Adrenal gland (tissue), 12 donors: ENCODE data around the gene PXT1. TPM values are rescaled to one million over a fixed set of nuclear protein-coding genes. Genes with fewer than 3 reads are reported as not detected.
"Not testable (repeated sequence)": the region's sequence is repeated elsewhere in the genome, so short reads cannot be mapped to it uniquely, and the experiment has no call there.

Experiments used
- DNase-seq, 7 donors: peaks; one replicate each; pipeline ENCODE4 v3.0.0-alpha.2; 2019 to 2020
- H3K27ac ChIP-seq, 5 donors: fragments of 200-600 bp; sonication (generic) in 4 of 5; 1 replicate in 3 of 5; 2 replicates in 2 of 5; pipeline versions ENCODE4 v1.5.1 to v1.8.0; 2016 to 2020; ENCODE audit warnings: mild to moderate bottlenecking in 1 of 5
- H3K27me3 ChIP-seq: fragments of 200-600 bp; 2 replicates; pipeline ENCODE4 v1.8.0; 2021
- H3K36me3 ChIP-seq, 2 donors: fragments of 200-600 bp; replicated peaks in 1 of 2; 1 replicate in 1 of 2; 2 replicates in 1 of 2; pipeline versions ENCODE4 v1.5.1 to v1.8.0; 2018 to 2022
- H3K4me1 ChIP-seq, 2 donors: fragments of 200-600 bp; replicated peaks in 1 of 2; 1 replicate in 1 of 2; 2 replicates in 1 of 2; pipeline versions ENCODE4 v1.5.1 to v1.8.0; 2018 to 2021
- H3K4me3 ChIP-seq, 4 donors: fragments of 200-600 bp; sonication (generic) in 3 of 4; one replicate each; pipeline ENCODE4 v1.5.1; 2016 to 2018
- H3K9me3 ChIP-seq, 3 donors: fragments of 200-600 bp; sonication (generic) in 1 of 3; replicated peaks in 1 of 3; 1 replicate in 2 of 3; 2 replicates in 1 of 3; pipeline versions ENCODE4 v1.5.1 to v1.8.0; 2016 to 2021
- POLR2A ChIP-seq, 2 donors: fragments of 450-650 bp; IDR thresholded peaks; one replicate each; pipeline ENCODE4 v1.6.1; 2017; ENCODE audit warnings: antibody characterized with exemption in 2 of 2, mild to moderate bottlenecking in 2 of 2, moderate library complexity in 1 of 2
- WGBS, 4 donors: extraction: QIAGEN DNeasy Blood & Tissue Kit in 2 of 4; methylation state at CpG; one replicate each; pipeline versions ENCODE4 v1.1.5 to v1.1.7; 2013 to 2017; 5-methylcytosine and 5-hydroxymethylcytosine counted together
- intact Hi-C, 2 donors: fragments of 100-400 bp; cut with DNase I; formaldehyde crosslinking; loops; one replicate each; pipeline versions ENCODE4 v1.14.1 to v1.15.0; 2022 to 2023
- polyA plus RNA-seq, 3 donors: library from polyadenylated mRNA; stranded (reverse); fragments of 200-250 nt in 2 of 3; fragments of 350-450 nt in 1 of 3; fragmentation: Illumina TruSeq in 1 of 3; extraction: RNeasy Lipid Tissue Mini Kit (QIAGEN cat#74804) in 1 of 3; gene quantifications; one replicate each; pipeline ENCODE4 v1.2.3, GENCODE V29; 2013 to 2014
- total RNA-seq, 9 donors: library from RNA; depleted of rRNA in 4 of 9; stranded (reverse); fragments of >200 nt in 4 of 9; fragments of 120-200 nt in 1 of 9; fragmentation: NEBNext Ultra II Directional in 1 of 9; extraction: Animal tissue kit (Norgen Biotek cat#: 25700) in 1 of 9; gene quantifications; one replicate each; pipeline versions ENCODE4 v1.1.0 to v1.2.4, GENCODE V29; 2013 to 2023
- TF ChIP-seq, protein P1 (sequence below), 6 experiments: fragments of 450-650 bp in 4 of 6; fragments of 200-600 bp in 2 of 6; sonication (generic) in 1 of 6; IDR thresholded peaks; 1 replicate in 5 of 6; 2 replicates in 1 of 6; pipeline versions ENCODE4 v1.5.1 to v1.8.0; 2016 to 2021; ENCODE audit warnings: antibody characterized with exemption in 6 of 6, mild to moderate bottlenecking in 2 of 6, moderate library complexity in 1 of 6
- donor health status: healthy with polysubstance abuse.
- donor health status: Bipolar disorder and iron deficiency.
- donor health status: DM: yes; HTN: yes; CAD: no.
- donor health status: DM: no; HTN: no; CAD: no.
- donor health status: DM: no; HTN: no; CAD: no.
- donor health status: DM: yes; HTN: yes; CAD: no.

PXT1 gene
- total and polyA plus RNA-seq, 12 donors = not detected

DNA sequence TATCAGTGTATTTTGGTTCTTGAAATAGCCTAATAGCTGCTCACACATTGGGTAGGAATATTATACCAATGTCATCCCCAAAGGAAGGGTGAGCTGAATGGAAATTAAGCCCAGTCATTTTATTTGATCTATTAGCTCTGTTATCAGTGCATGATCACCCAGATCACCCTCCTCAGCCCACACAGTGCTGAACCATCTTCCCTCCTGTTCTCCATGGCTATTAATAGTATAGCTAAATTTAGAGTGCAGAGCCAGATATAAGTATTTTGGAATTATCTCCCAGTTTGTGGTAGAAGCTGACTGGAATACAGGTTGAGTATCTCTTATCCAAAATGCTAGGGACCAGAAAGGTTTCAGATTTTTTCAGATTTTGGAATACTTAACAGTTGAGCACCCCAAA lies 45.6 kb upstream of the PXT1 start:
- no peaks in the 10 kb centered on the region for H3K27me3 ChIP-seq
- H3K9me3 ChIP-seq = no peaks in the 10 kb centered on the region
- H3K27ac ChIP-seq = no peak overlapping the region
- intact Hi-C loops = no loop called here
- H3K36me3 ChIP-seq = peaks cover 0 to 24% of the 10 kb centered on the region in 2 donors
- H3K4me3 ChIP-seq = no peak overlapping the region
- peaks cover 0 to 18% of the 10 kb centered on the region in 2 donors for H3K4me1 ChIP-seq
- TF ChIP-seq, protein P1, sequence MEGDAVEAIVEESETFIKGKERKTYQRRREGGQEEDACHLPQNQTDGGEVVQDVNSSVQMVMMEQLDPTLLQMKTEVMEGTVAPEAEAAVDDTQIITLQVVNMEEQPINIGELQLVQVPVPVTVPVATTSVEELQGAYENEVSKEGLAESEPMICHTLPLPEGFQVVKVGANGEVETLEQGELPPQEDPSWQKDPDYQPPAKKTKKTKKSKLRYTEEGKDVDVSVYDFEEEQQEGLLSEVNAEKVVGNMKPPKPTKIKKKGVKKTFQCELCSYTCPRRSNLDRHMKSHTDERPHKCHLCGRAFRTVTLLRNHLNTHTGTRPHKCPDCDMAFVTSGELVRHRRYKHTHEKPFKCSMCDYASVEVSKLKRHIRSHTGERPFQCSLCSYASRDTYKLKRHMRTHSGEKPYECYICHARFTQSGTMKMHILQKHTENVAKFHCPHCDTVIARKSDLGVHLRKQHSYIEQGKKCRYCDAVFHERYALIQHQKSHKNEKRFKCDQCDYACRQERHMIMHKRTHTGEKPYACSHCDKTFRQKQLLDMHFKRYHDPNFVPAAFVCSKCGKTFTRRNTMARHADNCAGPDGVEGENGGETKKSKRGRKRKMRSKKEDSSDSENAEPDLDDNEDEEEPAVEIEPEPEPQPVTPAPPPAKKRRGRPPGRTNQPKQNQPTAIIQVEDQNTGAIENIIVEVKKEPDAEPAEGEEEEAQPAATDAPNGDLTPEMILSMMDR (IDR thresholded peaks at IDR 0.05) = no peak
- no peak for TF ChIP-seq POLR2A (IDR thresholded peaks at IDR 0.05)
- DNase-seq = peak in 1 of 7 donors; percentile 24

DNA sequence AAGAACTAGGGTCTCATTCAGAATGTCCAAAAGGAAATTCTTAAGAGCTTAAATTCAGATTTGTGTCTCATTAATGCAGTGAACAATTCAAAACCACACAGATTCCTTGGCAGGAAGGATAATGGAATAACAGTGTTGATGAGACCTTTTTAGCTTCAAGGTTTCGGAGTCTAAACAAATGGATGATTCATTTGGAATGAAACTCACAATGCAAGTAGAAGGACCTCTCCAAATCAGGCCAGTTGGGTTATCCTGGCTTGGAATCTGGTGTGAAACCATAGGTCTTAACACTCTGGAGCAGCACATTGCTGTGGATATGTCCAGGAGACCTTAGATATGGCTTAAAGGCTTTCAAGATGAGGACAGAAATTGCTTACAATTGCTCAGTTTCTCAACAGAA lies 45.0 kb upstream of the PXT1 start:
- TF ChIP-seq, protein P1 (IDR thresholded peaks at IDR 0.05) = no peak
- no peak for TF ChIP-seq POLR2A (IDR thresholded peaks at IDR 0.05)
- peaks cover 0 to 24% of the 10 kb centered on the region in 2 donors for H3K36me3 ChIP-seq
- H3K27ac ChIP-seq = no peak overlapping the region
- intact Hi-C loops = no loop called here
- H3K9me3 ChIP-seq = no peaks in the 10 kb centered on the region
- H3K4me3 ChIP-seq = no peak overlapping the region
- H3K27me3 ChIP-seq = no peaks in the 10 kb centered on the region
- no peak for DNase-seq
- H3K4me1 ChIP-seq = peaks cover 0 to 18% of the 10 kb centered on the region in 2 donors
- 68 to 87% (median 76%) methylated on average over 1 of the region's 1 CpG for WGBS, 4 donors

DNA sequence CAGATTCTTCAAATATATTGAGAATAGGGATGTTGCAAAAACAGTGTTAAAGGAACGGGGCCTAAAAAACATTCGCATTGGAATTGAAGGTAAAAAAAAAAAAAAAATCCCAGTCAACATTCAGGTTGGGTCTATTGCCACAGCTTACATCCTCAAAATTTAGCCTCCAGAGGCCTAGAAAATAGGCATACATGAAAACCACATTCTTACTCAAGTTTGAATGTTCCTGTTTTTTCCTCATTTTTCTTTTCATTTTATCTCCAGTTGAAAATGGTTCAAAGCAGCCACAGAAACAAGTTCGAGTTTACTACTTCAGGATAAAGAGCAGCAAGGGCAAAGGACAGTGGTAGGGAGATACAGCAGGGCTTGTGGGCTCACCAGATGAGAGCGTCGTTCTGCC lies 42.1 kb upstream of the PXT1 start:
- DNase-seq = no peak
- peaks cover 0 to 49% of the 10 kb centered on the region in 2 donors for H3K36me3 ChIP-seq

GRCh38 chr6:36483326-36483725 lies 40.7 kb upstream of the PXT1 start:
- H3K4me3 ChIP-seq, H3K27me3 ChIP-seq, intact Hi-C loops, H3K9me3 ChIP-seq, H3K27ac ChIP-seq, H3K4me1 ChIP-seq, DNase-seq: not testable (repeated sequence)
- WGBS, 4 donors = 90 to 97% (median 93%) methylated on average over 5 of the region's 5 CpGs
- peaks cover 0 to 50% of the 10 kb centered on the region in 2 donors for H3K36me3 ChIP-seq

More for the DNA sequence above, 42.1 kb upstream of the PXT1 start:
- intact Hi-C loops = no loop called here
- Histone ChIP-seq H3K9me3 (no peaks in the 10 kb centered on the region), H3K27me3 (no peaks in the 10 kb centered on the region), H3K27ac (no peak overlapping the region), H3K4me3 (no peak overlapping the region), H3K4me1 (peaks cover 0 to 18% of the 10 kb centered on the region in 2 donors)
- 85 to 97% (median 88%) methylated on average over 5 of the region's 5 CpGs for WGBS, 4 donors
- TF ChIP-seq, protein P1 (IDR thresholded peaks at IDR 0.05) = no peak
- TF ChIP-seq POLR2A (IDR thresholded peaks at IDR 0.05) = no peak

- intact Hi-C loops = no loop called here
- no peak overlapping the region for H3K4me3 ChIP-seq
- H3K36me3 ChIP-seq = peaks cover 0 to 26% of the 10 kb centered on the region in 2 donors
- DNase-seq = no peak
- 82 to 90% (median 86%) methylated on average over 1 of the region's 1 CpG for WGBS, 4 donors
- no peaks in the 10 kb centered on the region for H3K9me3 ChIP-seq
- no peaks in the 10 kb centered on the region for H3K4me1 ChIP-seq
- TF ChIP-seq, protein P1 (IDR thresholded peaks at IDR 0.05) = no peak
- TF ChIP-seq POLR2A (IDR thresholded peaks at IDR 0.05) = no peak
- H3K27me3 ChIP-seq = no peaks in the 10 kb centered on the region
- no peak overlapping the region for H3K27ac ChIP-seq
Measured at GRCh38 chr6:36479256-36479655, 36.6 kb upstream of the PXT1 start.
